GM18909 (cell line): ENCODE measurements around the gene TOMM34.

Source experiments
- ATAC-seq: cut with Tn5 transposase; IDR thresholded peaks from one replicate; pipeline ENCODE4 v1.9.1; 2021; ENCODE audit warnings: mild to moderate bottlenecking; ENCODE audit not compliant: unreplicated experiment, poor library complexity

Gene TOMM34

DNA sequence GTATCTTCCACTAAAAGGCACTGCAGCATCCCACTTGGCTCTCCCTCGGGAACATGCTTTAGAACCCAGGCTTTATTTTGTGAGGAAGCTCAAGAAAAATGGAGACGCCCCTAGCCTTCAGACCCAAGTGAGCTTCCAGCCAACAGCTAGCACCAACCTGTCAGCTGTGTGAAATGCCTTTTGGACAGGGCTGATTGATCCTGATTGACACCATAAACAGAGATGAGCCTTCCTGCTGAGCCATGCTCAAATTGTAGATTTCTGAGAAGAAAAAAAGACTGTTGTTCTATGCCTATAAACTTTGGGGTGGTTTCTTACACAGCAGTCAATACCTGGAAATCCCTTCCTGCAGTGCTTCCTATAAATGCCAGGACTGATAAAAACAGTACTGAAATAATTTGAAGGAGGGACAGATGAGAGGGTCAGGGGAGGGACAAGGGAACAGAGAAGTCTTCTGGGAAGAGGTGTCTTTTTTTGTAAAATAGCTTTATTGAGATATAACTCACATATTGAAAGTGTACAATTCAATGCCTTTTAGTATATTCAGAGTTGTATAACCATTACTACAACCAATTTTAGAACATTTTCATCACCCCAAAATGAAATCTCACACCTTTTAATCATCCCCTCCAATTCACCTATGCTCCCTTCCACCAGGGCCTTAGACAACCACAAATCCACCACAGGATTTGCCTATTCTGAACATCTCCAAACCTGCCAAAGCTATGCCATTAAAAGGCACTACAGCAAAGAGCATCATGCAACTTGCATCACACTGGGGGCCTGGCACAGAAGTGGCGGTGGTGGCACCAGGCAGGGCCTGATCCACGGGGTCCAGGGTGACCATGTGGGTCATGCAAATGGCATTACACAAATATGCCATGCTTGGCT, 3.4 kb upstream of the TOMM34 start:
- no peak for ATAC-seq

DNA sequence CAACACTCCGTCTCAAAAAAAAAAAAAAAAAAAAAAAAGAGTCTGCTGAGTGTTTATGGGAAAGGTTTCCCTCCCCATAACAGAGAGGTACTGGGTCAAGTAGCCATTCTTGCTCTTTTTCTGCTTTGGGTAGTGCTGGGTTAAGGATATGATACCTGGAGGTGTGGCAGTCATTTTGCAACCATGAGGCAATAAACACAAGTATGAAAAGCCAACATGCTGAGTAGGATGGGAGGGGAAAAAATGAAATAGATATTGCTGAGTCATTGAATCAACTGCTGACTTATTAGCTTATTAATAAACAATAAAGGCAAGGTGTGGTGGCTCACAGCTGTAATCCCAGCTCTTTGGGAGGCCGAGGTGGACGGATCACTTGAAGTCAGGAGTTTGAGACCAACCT, 2.3 kb upstream of the TOMM34 start:
- no peak for ATAC-seq

DNA sequence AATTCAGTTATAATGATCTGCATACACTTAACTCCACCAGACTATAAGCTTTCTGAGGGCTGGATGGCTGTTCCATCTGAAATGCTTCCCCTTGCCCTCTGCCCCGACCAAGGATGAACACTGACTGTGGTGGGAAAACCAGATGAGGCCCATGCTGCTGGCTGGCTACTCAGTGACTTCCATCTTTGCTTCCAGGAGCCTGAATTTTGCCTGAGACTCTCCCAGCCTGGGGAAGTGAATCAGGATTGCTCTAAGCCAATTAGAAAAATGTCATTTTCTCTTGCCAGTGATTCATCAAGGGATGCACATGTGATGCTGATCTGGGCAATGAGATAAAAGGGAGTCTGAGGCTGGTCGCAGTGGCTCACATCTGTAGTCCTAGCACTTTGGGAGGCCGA, 1.7 kb upstream of the TOMM34 start:
- no peak for ATAC-seq

DNA sequence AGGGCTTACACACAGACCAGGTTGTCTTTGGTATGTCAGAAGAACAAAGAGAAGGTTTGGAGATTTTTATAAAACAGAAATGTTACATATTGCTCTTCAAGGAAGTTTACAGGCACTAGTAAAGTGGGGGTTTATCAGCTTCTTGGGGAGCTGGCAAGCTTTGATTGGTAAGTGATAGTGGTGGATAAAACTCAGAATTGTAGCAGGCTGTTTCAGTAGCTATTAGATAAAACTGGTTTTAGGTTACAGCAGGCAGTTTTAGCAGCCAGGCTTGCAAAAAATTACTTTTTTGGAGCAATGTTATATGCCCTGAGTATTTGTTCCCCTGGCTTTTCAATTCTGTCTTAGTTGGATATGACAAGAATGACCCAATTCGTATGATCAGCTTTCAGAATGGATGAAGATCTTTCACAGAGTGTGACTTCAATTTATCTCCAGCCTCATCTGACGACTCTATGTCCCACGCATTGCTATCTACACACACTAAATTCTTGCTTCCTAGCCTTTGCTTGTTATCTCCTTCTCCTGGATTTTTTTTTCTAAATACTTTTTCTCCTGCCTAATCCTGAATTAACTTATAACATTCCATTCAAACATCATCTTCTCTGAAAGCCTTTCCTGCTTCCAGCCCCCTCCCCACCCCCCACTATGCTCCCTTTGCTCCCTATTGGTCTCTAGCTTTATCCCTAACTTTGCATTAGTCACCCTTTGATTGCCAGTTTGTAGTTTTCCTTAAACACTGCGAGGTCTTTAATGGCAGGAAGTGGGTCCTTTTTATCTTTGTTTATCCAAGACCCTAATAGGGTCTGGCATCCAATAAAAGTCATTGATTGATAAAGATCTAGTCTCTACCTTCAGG, 1.0 kb upstream of the TOMM34 start:
- no peak for ATAC-seq

DNA sequence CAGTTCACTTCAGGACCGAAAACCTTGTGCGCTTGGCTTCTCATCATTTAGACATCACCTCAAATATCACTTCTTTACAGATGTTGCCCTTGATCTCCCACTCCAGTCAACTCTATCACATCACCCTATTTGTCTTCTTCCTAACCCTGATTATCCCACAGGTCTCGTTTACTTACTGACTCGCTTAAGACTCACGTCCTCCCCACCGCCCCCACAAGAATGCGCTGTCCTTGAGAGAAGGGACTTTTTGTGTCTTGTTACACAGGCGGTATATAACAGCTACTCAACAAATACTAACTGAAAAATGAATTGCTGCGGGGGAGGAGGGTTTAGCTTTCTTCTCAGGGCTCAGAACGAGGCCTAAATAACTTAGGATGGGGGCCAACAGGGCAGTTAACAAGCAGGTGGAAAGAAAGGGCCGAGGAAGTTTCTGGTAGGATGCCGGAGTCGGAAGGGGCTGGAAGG, 527 bp downstream of the TOMM34 start:
- peak; percentile 19 for ATAC-seq

DNA sequence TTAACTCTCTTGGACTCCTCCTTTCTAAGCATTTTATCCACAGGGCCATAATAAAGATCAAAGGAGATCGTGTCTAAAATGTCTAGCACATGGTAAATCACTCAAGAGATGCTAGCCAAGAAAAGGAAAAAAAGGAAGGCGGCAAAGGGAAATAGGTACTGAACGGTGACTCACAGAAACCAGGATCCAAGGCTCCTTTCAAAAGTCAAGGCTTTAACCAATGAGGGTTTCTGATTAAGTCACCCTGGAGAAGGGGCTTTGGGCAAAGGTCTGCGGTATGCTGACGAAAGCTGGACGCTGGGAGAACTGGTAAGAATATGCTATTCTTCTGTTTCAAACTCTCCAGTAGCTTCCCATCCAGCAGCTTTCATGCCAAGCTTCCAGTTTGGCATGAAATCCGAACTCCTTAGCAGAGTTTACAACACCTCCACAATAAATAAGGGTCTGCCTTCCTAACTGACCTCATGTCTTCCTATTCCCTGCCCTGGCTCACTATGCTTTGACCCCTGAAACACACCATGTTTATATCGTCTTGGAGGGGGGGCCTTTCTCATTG, 1.0 kb downstream of the TOMM34 start:
- ATAC-seq: no peak

DNA sequence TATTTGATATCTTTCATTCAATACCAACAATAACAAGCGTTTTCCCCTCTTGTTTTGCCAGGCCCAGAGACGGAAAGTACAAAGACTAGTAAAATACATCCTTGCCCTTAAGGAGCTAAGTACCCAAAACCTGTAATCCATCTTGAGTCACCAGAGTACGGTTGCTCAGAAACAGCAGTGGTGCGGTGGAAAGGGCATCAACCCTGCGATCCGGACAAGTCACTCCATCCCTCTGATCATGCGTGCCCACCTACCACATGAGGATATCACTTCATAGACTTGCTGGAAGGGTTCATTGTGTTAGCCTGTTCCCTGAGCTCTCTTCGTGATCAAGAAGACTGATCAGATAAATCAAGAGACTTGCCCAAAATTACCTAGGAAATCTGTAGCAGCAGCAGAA, 1.9 kb downstream of the TOMM34 start:
- ATAC-seq: no peak

DNA sequence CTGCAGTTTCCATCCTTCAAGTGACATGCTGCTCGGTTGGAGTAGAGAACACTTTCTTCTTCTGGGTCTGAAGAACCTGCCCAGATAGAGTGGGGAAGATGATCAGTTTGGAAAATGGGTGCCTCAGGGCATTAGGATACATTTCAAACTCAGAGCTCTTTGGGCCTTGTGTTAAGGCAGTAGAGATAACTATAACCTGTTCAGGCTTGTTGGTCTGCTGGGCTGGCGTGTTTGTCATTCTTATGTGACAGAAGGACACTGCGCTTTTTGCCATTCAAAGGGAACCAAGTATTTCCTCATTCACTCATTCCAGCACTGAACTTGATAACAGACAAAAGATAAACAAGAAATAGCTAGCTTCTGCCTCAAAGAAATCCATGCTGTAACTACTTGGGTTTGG, 3.8 kb downstream of the TOMM34 start:
- ATAC-seq: no peak

DNA sequence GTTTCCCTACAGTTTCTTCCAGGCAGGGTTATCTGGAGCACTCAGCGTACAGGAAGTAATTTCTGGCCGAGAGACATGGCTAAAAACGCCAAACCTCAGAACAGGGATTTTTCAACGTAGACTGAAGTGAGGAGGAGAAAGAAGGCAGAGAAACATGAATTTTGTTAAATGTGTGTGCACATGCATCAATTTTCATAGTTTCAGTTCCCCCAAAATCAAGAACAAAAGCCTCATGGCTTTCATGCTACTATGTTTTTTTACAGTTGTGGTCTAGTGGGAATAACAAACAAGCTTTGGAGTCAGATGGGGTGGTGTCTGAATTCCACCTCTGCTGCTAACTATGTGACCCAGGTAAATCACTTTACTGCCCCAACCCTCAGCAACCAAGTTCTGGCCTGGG, 4.9 kb downstream of the TOMM34 start:
- ATAC-seq: no peak

DNA sequence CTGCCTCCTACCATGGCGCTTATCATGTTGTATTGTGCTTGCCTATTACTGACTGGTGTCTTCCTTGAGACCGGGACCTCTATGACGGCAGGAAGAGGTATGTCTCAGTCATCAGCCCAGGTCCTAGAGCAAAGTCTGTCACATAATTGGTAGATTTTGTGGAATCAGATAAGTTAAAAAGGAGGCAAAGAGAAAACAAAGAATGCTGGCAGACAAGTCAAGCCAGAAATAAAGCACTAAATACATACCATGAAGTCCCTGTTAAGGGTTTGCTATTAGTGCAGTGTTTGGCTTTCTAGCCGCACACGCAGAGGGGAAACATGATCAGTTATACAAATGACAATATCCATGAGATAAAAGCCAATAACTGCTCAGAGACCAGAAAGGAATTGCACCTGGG, 6.0 kb downstream of the TOMM34 start:
- no peak for ATAC-seq

DNA sequence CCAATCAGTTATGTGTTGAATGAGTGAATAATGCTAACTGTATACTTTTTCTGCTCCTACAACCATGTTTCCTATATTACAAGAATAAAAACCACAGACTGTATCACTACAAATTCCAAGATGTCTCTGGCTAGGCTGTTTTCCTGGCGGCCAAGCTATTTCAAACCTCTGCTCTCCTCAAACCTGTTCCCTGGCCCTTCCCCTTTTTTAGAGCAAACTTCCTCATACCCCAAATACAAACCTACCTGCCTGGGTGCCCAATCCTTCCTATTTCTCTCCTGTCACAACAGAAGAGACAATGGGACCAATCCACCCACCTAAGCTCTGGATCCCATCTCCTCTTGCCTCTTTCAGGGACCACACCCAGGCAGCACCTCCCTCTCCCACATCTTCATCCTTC, 7.5 kb downstream of the TOMM34 start:
- no peak for ATAC-seq

DNA sequence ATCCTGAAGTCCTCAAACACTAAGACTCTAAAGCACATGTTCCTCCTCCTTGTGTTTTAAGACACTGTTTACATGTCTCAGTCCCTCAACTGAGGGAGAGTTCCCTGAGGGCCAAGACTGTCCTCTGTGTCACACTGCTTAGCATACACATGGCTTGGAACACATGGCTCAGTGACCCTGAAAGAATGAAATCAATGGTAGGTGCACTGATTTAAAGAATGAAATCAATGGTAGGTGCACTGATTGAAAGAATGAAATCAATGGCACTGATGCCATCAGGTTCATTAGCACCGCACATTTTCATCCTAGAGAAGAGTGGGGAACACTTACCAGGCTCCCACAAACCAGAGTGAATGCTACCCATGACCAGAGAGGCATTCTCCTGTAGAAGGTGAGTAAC, 9.8 kb downstream of the TOMM34 start:
- no peak for ATAC-seq

DNA sequence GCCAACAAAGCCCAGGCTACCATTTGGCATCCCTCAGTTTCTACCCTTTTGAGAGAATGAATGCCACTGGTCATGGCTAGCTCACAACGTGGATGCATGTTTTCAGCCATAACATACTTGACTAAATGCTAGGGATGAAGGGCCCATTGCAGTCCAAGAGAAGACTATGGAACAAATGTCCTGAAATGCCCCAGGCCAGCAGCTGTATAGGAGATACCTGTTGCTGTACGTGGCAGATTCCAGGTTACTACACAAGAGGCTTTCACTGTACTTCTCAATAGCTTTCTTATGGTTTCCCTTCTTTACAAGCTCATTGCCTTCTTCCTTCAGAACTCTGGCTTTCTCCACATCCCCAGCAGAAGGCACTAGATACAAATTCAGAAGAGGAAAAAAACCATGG, 11.7 kb downstream of the TOMM34 start:
- ATAC-seq: no peak

DNA sequence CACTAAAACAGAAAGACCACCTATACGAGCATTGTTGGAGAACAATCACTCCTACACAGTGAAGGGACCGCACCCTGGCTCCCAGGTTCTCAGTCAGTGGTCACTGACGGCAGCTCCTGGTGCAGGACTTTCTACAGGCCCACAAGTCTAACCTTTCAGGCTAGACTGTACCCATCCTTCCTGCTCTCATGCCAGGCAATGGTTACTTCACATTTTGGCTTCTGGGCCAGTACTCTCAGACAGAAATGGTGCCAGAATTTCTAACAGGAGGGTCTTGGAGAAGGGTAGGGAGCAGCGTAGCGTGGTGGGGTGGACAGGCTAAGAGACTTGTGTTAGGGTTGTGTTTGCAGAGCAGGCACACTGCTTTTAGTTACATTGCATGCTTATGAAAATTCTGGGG, 12.1 kb downstream of the TOMM34 start:
- ATAC-seq: no peak

DNA sequence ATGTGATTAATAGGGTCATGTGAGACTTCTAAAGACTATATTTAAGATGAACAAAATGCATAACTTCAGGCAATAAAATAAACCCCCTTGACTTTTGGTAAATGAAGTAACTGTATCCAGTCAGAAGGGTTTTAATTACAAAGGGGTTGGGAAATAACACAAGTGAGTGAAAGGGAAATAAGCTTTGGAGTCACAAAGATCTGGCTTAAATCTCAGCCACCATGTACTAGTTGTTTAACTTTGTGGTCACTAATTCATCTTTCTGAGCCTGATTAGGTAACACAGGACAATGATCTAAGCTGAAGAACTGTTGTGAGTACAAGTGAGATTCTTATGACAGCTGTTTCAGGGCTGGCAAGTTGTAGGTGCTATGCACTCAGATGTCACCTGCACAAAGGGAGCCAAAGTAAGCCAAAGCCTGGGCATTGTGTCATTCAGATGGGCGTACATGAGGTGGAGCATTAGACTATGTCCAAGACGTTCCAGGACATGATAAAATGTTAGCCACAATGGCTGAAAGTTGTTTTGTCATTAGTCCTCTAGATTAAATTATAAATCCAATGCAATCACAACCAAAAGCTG, 13.8 kb downstream of the TOMM34 start:
- no peak for ATAC-seq

DNA sequence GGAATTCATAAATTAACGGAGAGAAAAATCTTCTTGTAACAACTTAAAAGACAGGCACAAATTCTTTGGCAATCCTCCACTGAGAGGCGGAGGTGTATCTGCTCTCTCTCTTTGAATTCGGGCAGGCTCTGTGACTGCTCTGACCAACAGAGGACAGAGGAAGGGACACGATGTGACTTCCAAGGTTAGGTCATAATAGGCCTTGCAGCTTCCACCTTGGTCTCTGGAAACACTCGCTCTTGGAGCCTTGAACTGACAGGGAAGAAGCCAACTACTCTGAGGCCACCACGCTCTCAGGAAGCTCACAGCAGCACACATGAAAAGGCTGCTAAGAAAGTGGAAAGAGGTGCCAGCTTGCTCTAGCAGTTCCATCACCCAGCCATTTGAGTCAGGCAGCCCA, 14.9 kb downstream of the TOMM34 start:
- no peak for ATAC-seq

DNA sequence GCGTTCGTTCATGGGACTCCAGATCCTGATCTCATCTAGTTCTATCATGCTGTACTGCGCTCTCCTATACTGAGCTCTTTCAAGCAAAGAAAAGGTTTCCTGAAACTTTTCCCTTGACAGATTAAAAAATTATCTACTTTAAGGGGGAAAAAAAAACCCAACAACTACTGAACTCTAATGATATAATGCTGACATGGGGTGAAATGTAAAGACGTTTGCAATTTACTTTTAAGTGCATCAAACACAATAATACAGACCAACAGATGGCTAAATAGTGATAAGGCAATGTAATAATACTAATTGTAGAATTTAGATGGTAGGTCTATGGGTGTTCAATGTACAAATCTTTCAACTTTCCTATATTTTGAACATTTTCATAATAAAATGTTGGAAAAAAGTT, 16.4 kb downstream of the TOMM34 start:
- no peak for ATAC-seq

DNA sequence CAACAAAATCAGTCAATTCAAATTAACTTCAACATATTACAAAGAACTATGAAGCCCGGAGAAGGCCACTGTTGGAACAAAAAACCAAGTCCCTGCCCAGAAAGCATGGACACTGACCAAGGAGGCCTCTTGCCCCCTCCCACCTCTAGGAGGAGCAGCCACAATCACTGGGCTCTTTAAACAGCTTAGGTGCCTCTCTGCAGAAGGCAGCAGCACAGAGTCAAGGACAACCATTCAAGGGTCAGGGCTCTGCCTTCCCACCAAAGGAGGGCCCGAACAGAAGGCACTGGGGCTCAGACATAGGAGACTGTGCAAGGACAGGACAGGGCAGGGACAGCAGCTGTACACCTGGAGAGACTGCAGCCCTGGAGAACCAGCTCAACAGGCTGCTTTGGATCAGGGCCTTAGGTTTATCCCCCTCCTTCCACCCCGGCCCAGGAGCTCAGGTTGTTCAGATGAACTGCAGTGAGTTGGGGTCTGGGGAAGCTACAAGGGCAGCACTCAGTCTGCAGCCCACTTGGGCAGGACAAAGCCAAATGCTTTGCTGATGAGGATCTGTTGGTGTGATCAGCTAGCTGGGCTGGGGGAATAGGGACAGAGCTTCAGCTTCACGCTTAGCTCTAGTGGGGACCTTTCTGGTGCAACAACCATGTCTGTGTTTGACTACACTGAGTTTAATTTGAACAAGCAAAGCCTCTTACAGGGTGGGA, 17.8 kb downstream of the TOMM34 start:
- no peak for ATAC-seq

DNA sequence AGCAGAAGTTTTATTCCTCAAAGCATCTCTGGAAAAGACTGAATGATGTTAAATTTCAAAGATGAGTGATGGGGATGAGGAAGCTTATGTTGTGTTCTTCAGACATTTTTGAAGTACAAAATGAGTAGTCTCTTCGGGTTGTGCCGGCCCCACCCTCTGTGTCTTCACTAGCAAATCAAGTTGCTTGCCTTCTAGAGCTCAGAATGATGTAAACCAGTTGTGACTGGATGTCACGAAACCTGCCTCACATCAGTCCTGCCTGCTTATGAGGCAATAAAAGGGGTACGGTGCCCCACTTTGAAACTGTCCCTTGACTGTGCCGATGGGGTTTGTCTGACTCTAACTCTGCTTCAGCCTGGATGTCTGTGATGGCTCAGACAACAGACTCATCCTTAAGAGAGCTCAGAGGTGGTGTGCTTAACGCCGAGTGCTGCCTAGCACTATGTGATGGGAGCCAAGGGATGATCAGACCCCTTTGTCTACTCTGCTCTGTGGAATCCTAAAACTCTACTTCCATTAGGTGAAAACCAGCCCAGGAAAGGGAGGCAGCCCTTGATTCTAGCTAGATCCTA, 19.0 kb downstream of the TOMM34 start:
- no peak for ATAC-seq

DNA sequence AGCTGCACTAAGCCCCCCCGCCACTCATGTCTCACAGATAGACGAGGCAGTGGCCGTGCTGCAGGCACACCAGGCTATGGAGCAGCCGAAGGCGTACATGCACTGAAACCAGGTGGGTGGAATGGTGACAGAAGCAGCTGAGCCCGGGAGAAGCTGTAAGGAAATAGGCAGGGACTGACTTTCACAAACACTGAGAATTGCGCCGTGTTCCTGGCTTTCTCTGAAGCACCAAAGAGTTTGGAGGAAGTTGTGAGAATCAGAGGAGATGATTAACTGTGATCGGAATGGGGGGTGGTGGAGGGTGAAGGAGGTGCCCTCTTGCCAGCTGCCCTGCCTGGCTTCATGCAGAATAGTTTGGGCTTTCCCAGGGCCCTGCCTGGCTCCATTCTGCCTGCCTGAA, 21.6 kb downstream of the TOMM34 start:
- no peak for ATAC-seq
